Liver (tissue), 3 donors: ENCODE measurements around the gene SFXN5.

Experiments used
- CTCF ChIP-seq: fragments of 150-350 bp; IDR thresholded peaks from 2 replicates; pipeline ENCODE4 v1.5.1; 2017; ENCODE audit warnings: improper control_type of control experiment, low read depth, low read length; ENCODE audit not compliant: missing input control
- FOXA1 ChIP-seq: IDR thresholded peaks from 2 replicates; pipeline ENCODE4 v1.6.1; 2016; ENCODE audit warnings: antibody characterized with exemption
- REST ChIP-seq: IDR thresholded peaks from 2 replicates; pipeline ENCODE4 v1.6.1; 2016; ENCODE audit warnings: antibody characterized with exemption, mild to moderate bottlenecking
- RXRA ChIP-seq, 2 donors: IDR thresholded peaks; 2 replicates each; pipeline ENCODE4 v1.6.1; 2017 to 2018; ENCODE audit warnings: antibody characterized with exemption in 2 of 2, mild to moderate bottlenecking in 1 of 2
- ZBTB33 ChIP-seq: IDR thresholded peaks from 2 replicates; pipeline ENCODE4 v1.6.1; 2016; ENCODE audit warnings: antibody characterized with exemption
- donor health status: healthy.
- donor health status: healthy.

GRCh38 chr2:72898585-72898906, 173.0 kb downstream of the SFXN5 start:
- TF ChIP-seq CTCF: no peak
- TF ChIP-seq RXRA (IDR thresholded peaks at IDR 0.05): no peak
- no peak for TF ChIP-seq FOXA1
- no peak for TF ChIP-seq REST
- no peak for TF ChIP-seq ZBTB33
